HepG2 (cell line): ENCODE results near the gene RNF149.

Source experiments
- EZH2 ChIP-seq: conservative IDR thresholded peaks from 2 replicates; pipeline ENCODE4 v1.6.1; 2012; ENCODE audit warnings: mild to moderate bottlenecking, low read depth, low read length, moderate library complexity
- JUND ChIP-seq: sonication (generic); formaldehyde crosslinking; IDR thresholded peaks from 2 replicates; pipeline ENCODE4 v1.8.0; 2022; ENCODE audit warnings: mild to moderate bottlenecking, missing genetic modification reagents
- MXI1 ChIP-seq: IDR thresholded peaks from 3 replicates; pipeline ENCODE4 v1.6.1; 2012; ENCODE audit warnings: low read depth, low read length, inconsistent platforms, borderline replicate concordance
- ZNF431 ChIP-seq: sonication (generic); formaldehyde crosslinking; IDR thresholded peaks from 2 replicates; pipeline ENCODE4 v1.9.0; 2022; ENCODE audit warnings: missing genetic modification reagents, low read depth, mild to moderate bottlenecking, borderline replicate concordance
- ZNF44 ChIP-seq: sonication (generic); formaldehyde crosslinking; IDR thresholded peaks from 2 replicates; pipeline ENCODE4 v1.5.1; 2020; ENCODE audit warnings: mild to moderate bottlenecking, missing genetic modification reagents
- ZNF513 ChIP-seq: sonication (generic); formaldehyde crosslinking; conservative IDR thresholded peaks from 2 replicates; pipeline ENCODE4 v1.5.0; 2020; ENCODE audit warnings: missing genetic modification reagents
- ZNF776 ChIP-seq: sonication (generic); formaldehyde crosslinking; IDR thresholded peaks from 2 replicates; pipeline ENCODE4 v1.4.0; 2020; ENCODE audit warnings: mild to moderate bottlenecking, missing genetic modification reagents
- ZNF883 ChIP-seq: sonication (generic); formaldehyde crosslinking; IDR thresholded peaks from 2 replicates; pipeline ENCODE4 v1.5.1; 2020; ENCODE audit warnings: mild to moderate bottlenecking, missing genetic modification reagents; ENCODE audit errors: not compliant biosample characterization
- TF ChIP-seq, protein P1 (sequence below): sonication (generic); formaldehyde crosslinking; IDR thresholded peaks from 2 replicates; pipeline ENCODE4 v1.4.0; 2020; ENCODE audit warnings: mild to moderate bottlenecking, missing genetic modification reagents
- TF ChIP-seq, protein P2 (sequence below): sonication (generic); formaldehyde crosslinking; IDR thresholded peaks from 2 replicates; pipeline ENCODE4 v1.5.0; 2020; ENCODE audit warnings: mild to moderate bottlenecking, missing genetic modification reagents, moderate library complexity

DNA sequence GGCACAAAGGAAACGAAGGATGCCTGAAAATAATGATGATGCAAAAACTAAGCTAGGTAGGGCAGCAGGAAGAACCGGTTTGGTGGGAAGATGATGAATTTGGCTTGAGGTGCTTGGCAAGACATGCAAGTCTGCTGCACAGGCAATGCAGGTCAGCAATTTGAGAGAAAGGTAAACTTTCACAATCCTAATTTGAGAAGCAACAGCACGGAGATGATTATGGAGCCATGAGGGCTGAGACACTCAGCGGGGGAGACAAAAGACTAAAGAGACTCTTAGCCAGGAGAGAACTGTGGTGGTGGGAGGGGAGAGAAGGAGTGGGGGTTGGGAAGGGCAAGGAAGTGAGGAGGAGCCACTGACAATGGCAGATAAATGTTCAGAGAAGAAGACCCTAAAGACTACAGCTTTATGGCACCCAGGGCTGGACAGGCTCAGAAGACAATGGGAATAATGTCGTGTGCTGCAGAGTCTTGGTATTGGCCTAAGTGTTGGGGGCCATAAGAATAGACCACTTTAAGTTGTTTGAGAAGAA is 19.4 kb upstream of the RNF149 start:
- TF ChIP-seq ZNF431 (CRISPR knock-in tag) = no peak
- TF ChIP-seq, protein P1, sequence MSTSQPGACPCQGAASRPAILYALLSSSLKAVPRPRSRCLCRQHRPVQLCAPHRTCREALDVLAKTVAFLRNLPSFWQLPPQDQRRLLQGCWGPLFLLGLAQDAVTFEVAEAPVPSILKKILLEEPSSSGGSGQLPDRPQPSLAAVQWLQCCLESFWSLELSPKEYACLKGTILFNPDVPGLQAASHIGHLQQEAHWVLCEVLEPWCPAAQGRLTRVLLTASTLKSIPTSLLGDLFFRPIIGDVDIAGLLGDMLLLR (CRISPR knock-in tag) = no peak
- TF ChIP-seq, protein P2, sequence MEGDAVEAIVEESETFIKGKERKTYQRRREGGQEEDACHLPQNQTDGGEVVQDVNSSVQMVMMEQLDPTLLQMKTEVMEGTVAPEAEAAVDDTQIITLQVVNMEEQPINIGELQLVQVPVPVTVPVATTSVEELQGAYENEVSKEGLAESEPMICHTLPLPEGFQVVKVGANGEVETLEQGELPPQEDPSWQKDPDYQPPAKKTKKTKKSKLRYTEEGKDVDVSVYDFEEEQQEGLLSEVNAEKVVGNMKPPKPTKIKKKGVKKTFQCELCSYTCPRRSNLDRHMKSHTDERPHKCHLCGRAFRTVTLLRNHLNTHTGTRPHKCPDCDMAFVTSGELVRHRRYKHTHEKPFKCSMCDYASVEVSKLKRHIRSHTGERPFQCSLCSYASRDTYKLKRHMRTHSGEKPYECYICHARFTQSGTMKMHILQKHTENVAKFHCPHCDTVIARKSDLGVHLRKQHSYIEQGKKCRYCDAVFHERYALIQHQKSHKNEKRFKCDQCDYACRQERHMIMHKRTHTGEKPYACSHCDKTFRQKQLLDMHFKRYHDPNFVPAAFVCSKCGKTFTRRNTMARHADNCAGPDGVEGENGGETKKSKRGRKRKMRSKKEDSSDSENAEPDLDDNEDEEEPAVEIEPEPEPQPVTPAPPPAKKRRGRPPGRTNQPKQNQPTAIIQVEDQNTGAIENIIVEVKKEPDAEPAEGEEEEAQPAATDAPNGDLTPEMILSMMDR (CRISPR knock-in tag) = no peak
- TF ChIP-seq MXI1 = no peak
- no peak for TF ChIP-seq ZNF883
- no peak for TF ChIP-seq EZH2
- no peak for TF ChIP-seq JUND (CRISPR knock-in tag)
- no peak for TF ChIP-seq ZNF776 (CRISPR knock-in tag)
- no peak for TF ChIP-seq ZNF513
- no peak for TF ChIP-seq ZNF44 (CRISPR knock-in tag)
